Lung (tissue), 12 donors: ENCODE results near the gene KIFC1. TPM values are rescaled to one million over a fixed set of nuclear protein-coding genes. Genes with fewer than 3 reads are reported as not detected.
A peak's percentile ranks its signal among the peaks of the same experiment; 100 is the strongest.

Experiments
- ATAC-seq: fragments of 200-7000 bp; cut with Tn5 transposase; one replicate; pipeline ENCODE4 v1.9.1; 2020; ENCODE audit warnings: moderate number of reproducible peaks; ENCODE audit not compliant: insufficient read depth, low FRiP score
- DNase-seq, 3 donors: peaks; one replicate each; pipeline ENCODE4 v3.0.0-alpha.2; 2013 to 2017
- H3K27ac ChIP-seq, 2 donors: one replicate each; pipeline ENCODE4 v1.5.1; 2013; ENCODE audit warnings: mild to moderate bottlenecking in 2 of 2, moderate library complexity in 2 of 2, control low read depth in 1 of 2, inconsistent platforms in 1 of 2, low read depth in 1 of 2, low read length in 1 of 2
- H3K27me3 ChIP-seq, 3 donors: one replicate each; pipeline ENCODE4 v1.5.1; 2013; ENCODE audit warnings: low read length in 2 of 3; ENCODE audit not compliant: control insufficient read depth in 3 of 3, insufficient read depth in 3 of 3
- H3K36me3 ChIP-seq, 4 donors: one replicate each; pipeline ENCODE4 v1.5.1; 2013; ENCODE audit warnings: low read length in 4 of 4, mild to moderate bottlenecking in 1 of 4, moderate library complexity in 1 of 4; ENCODE audit not compliant: control insufficient read depth in 4 of 4, insufficient read depth in 4 of 4
- H3K4me1 ChIP-seq, 5 donors: one replicate each; pipeline ENCODE4 v1.5.1; 2013; ENCODE audit warnings: low read length in 5 of 5, mild to moderate bottlenecking in 2 of 5, moderate library complexity in 1 of 5; ENCODE audit not compliant: control insufficient read depth in 5 of 5, insufficient read depth in 5 of 5
- H3K4me3 ChIP-seq: one replicate; pipeline ENCODE4 v1.5.1; 2013; ENCODE audit warnings: mild to moderate bottlenecking, control low read depth, moderate library complexity
- H3K9ac ChIP-seq, 2 donors: one replicate each; pipeline ENCODE4 v1.5.1; 2013; ENCODE audit warnings: low read length in 2 of 2, control low read depth in 1 of 2; ENCODE audit not compliant: insufficient read depth in 1 of 2
- H3K9me3 ChIP-seq, 4 donors: one replicate each; pipeline ENCODE4 v1.5.1; 2013; ENCODE audit warnings: low read length in 3 of 4, mild to moderate bottlenecking in 1 of 4, moderate library complexity in 1 of 4; ENCODE audit not compliant: control insufficient read depth in 4 of 4, insufficient read depth in 3 of 4
- CTCF ChIP-seq: IDR thresholded peaks from 2 replicates; pipeline ENCODE4 v1.5.1; 2012; ENCODE audit warnings: mild to moderate bottlenecking; ENCODE audit errors: control extremely low read depth, extremely low read depth
- WGBS, 2 donors: extraction: QIAGEN DNeasy Blood & Tissue Kit; methylation state at CpG; one replicate each; pipeline ENCODE4 v1.1.7; 2013; 5-methylcytosine and 5-hydroxymethylcytosine counted together
- polyA plus RNA-seq, 2 donors: library from polyadenylated mRNA; stranded (reverse); fragments of 200-250 nt; gene quantifications; one replicate each; pipeline ENCODE4 v1.2.1, GENCODE V29; 2013
- total RNA-seq, 2 donors: library from RNA; depleted of rRNA in 1 of 2; stranded (reverse); fragments of >200 nt in 1 of 2; gene quantifications; one replicate each; pipeline ENCODE4 v1.2.1, GENCODE V29; 2014 to 2021
- donor health status: control.
- donor health status: control.
- donor health status: Bipolar disorder and iron deficiency.
- donor health status: healthy.
- donor health status: DM: yes; HTN: yes; CAD: no.

Gene KIFC1
- total and polyA plus RNA-seq, 4 donors = 2.1 to 4.4 (median 2.6) TPM

- no peaks in the 10 kb centered on the region for H3K9me3 ChIP-seq
- H3K4me3 ChIP-seq = peak overlapping the region; percentile 64
- no peak for ATAC-seq
- DNase-seq = peak in 1 of 3 donors; percentile 12
- no peaks in the 10 kb centered on the region for H3K27me3 ChIP-seq
- H3K4me1 ChIP-seq = peaks cover 9 to 51% (median 26%) of the 10 kb centered on the region in 5 donors
- TF ChIP-seq CTCF = no peak
- H3K9ac ChIP-seq = peak overlapping the region in 1 of 2 donors; percentile 8
- WGBS, 2 donors = 4 to 5% methylated on average over 12 of the region's 12 CpGs
- H3K36me3 ChIP-seq = peaks cover 0 to 5% (median 0%) of the 10 kb centered on the region in 4 donors
- H3K27ac ChIP-seq = peak overlapping the region; percentile 43 to 93
These were observed 35.2 kb downstream of the KIFC1 start for GRCh38 chr6:33426590-33427511.

GRCh38 chr6:33427585-33428223 is 36.1 kb downstream of the KIFC1 start:
- ATAC-seq (no peak), DNase-seq (peak; percentile 31 to 49 (median 39))
- Histone ChIP-seq H3K9me3 (no peaks in the 10 kb centered on the region), H3K27me3 (no peaks in the 10 kb centered on the region), H3K4me1 (peaks cover 9 to 51% (median 26%) of the 10 kb centered on the region in 5 donors), H3K4me3 (peak overlapping the region; percentile 64), H3K36me3 (peaks cover 0 to 5% (median 0%) of the 10 kb centered on the region in 4 donors), H3K9ac (no peak overlapping the region), H3K27ac (peak overlapping the region; percentile 8 to 49)
- no peak for TF ChIP-seq CTCF
- WGBS, 2 donors = 0 to 1% methylated on average over 23 to 76 of the region's 79 CpGs

- Histone ChIP-seq H3K36me3 (peaks cover 0 to 4% (median 2%) of the 10 kb centered on the region in 4 donors), H3K27ac (peak overlapping the region in 1 of 2 donors; percentile 83), H3K4me1 (peaks cover 9 to 54% (median 26%) of the 10 kb centered on the region in 5 donors), H3K27me3 (no peaks in the 10 kb centered on the region), H3K4me3 (peak overlapping the region; percentile 29), H3K9me3 (no peaks in the 10 kb centered on the region), H3K9ac (peak overlapping the region; percentile 1 to 11)
- WGBS, 2 donors = 2 to 5% methylated on average over 30 to 33 of the region's 33 CpGs
- TF ChIP-seq CTCF = no peak
- peak; percentile 29 to 38 (median 34) for DNase-seq
- ATAC-seq = no peak
These were observed 36.8 kb downstream of the KIFC1 start for GRCh38 chr6:33428224-33428965.
